HG03196 (cell line): ENCODE data around the gene SMIM1.

Experiments
- ATAC-seq: cut with Tn5 transposase; IDR thresholded peaks from one replicate; pipeline ENCODE4 v1.9.1; 2021; ENCODE audit not compliant: unreplicated experiment

SMIM1 gene

GRCh38 chr1:3775490-3776230, 3.1 kb downstream of the SMIM1 start:
- no peak for ATAC-seq

DNA sequence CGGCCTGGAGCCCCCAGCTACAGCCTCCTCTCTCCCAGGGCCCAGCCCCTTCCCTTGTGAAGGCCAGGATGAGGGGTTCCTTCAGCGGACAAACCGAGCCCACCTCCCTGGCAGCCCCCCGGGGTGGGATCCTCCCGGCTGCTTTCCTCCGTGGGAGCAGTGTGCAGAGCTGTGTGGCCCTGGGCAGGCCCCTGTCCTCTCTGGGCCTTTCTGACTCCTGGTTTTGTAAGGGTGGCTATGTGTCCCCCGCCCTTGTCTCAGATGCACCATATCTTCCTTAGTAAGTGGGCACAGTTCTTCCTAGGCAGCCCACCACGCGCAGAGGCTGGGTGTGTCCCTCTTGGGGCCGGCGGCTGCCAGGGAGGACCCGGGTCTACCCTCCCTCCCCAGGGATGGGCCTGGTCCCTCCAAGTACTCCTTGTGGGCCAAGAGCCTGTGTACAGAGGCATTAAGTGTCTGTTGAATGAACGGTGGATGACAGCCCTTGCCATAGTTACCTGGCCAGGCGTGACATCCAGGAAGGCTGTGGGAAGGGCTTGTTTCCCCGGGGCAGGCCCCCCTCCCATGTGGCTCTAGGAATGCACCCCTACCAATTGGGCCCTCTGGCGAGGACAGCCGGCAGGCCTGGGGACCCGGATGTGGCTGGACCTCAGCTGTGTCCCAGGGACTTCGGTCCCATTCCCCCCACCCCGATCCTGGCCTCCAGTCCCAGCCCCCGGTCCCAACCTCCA, 3.8 kb downstream of the SMIM1 start:
- no peak for ATAC-seq

DNA sequence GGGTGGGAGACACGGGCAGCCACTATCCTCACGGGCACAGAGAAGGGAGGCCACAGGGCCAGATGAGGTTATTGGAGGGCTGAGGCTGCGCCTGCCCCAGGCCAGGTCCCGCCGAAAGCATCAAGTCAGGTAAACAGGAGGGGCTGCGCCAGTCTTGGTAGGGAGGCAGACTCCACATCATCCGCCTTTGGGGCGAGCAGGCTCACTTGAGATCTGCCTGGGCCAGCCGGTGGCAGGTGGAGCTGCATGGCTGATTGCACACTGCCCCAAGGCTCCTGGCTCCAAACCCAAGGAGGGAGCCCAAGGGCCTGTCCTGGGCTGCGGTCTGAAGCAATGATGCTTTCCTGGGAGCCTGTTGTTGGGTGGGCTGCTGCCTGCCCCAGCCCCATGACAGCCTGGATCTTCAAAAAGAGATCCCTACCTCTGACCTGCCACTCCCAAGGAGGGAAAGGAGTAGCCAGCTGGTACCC, 4.6 kb downstream of the SMIM1 start:
- ATAC-seq: no peak

GRCh38 chr1:3777647-3778589, 5.4 kb downstream of the SMIM1 start:
- ATAC-seq: no peak

GRCh38 chr1:3778590-3779264, 6.2 kb downstream of the SMIM1 start:
- no peak for ATAC-seq

DNA sequence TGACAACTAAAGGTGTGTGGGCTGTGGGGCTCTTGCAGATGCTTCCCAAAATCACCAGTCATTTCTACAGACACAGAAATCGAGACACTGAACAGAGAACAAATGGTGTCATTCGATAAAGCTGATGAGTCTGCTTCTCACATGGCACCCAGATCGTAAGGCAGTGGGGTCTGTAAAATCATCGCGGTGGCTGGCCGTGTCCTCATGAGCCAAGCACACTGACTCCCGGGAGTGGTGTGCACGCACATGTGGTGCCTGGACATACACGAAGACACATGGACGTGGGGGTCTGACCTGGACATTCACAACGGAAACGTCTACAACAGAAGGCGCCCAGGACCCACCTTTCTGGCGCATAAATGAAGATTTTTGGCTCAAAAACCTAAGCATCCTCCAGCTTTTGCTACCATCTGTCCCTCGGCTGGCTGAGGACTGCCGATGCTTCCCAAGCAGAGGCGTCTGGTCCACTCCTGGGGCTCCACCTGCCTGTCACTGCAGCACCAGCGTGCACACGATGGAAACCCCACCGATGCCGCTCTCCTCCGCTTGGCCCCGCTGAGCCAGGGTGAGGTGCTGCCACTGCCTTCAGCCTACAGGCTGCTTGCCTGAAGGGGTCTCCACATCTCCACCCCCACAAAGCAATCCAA, 6.8 kb downstream of the SMIM1 start:
- ATAC-seq: no peak

- ATAC-seq: no peak
Observed at GRCh38 chr1:3779912-3780416, 7.4 kb downstream of the SMIM1 start.

GRCh38 chr1:3780901-3781300, 8.4 kb downstream of the SMIM1 start:
- no peak for ATAC-seq

- no peak for ATAC-seq
Observed at GRCh38 chr1:3783651-3784474, 11.3 kb downstream of the SMIM1 start.

GRCh38 chr1:3785045-3785444, 12.5 kb downstream of the SMIM1 start:
- no peak for ATAC-seq

DNA sequence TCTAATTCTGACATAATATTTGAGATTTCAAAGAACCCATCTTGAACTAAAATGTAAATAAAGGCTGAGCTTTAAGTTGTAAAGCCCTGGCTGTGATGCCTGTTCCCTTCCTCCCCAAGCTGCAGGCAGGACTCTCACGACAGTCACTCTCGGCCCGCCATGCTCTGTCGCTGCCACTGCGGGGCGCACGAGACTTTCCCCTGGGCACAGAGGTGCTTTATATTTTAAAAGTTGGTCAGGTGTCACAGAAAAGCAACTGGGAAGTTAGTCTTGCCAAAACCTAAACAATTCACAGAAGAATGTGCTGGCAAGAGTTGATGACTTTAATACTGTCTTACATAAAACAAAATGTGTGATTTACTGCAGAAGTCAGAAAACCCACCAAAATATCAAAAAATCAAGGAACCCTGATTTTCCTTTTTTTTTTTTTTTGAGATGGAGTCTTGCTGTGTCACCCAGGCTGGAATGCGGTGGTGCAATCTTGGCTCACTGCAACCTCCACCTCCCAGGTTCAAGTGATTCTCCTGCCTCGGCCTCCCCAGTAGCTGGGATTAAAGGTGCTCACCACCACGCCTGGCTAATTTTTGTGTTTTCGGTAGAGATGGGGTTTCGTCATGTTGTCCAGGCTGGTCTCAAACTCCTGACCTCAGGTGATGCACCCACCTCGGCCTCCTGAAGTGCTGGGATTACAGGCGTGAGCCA, 13.1 kb downstream of the SMIM1 start:
- ATAC-seq: no peak

DNA sequence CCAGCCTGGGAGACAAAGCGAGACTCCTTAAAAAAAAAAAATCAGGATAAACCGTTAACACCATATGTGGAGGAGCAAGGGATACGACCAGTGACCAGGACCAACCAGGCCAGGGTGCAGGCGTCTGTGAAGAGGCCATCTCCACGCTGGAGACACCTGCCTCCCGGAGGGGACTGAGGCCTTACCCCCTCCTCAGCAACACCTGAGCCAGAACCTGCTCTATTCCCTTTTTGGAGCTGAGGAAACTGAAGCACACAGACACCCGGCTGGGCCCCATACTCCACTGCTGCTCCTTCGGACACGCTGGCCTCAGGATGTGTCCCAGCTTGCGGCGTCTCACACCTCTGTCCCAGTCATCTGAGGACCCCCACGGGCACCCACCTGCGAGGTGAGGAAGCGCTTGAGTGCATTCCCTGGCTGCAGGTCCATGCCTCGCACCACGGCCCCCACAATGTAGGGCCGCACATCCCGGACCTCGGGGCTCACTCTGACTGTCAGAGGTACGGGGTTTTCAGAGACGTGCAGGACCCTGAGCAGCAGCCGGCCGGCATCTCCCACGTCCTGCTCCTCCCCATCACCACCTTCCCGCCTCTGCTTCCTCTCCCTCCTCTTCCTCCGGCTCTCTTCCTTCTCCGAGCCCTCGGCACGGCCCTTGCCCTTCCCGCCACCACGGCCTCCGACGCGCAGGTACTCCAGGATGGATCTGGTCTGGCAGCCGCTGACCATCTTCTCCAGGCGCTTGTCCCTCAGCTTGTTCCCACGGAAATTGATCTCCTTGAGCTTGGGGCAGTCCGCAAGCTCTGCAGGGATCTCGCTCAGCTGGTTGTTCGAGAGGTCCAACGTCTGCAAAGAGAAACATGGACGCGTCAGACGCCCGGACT, 14.2 kb downstream of the SMIM1 start:
- no peak for ATAC-seq

DNA sequence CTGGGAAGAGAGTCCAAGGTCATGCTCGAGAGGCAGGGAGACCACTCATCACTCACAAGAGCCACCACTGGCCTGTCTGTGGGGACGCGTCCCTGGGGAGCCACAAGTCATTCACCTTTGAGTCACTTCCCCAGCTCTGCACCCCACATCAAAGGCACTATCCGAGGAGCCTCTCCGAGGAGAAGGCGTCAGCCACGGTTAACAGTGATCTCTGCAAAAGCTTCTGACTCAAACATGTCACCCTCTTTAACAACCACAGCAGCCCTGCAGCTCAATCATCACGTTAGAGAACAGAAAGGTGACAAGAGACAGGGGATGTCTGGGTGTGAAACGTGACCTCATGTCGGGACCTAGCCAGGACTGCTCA, 14.8 kb downstream of the SMIM1 start:
- ATAC-seq: no peak

DNA sequence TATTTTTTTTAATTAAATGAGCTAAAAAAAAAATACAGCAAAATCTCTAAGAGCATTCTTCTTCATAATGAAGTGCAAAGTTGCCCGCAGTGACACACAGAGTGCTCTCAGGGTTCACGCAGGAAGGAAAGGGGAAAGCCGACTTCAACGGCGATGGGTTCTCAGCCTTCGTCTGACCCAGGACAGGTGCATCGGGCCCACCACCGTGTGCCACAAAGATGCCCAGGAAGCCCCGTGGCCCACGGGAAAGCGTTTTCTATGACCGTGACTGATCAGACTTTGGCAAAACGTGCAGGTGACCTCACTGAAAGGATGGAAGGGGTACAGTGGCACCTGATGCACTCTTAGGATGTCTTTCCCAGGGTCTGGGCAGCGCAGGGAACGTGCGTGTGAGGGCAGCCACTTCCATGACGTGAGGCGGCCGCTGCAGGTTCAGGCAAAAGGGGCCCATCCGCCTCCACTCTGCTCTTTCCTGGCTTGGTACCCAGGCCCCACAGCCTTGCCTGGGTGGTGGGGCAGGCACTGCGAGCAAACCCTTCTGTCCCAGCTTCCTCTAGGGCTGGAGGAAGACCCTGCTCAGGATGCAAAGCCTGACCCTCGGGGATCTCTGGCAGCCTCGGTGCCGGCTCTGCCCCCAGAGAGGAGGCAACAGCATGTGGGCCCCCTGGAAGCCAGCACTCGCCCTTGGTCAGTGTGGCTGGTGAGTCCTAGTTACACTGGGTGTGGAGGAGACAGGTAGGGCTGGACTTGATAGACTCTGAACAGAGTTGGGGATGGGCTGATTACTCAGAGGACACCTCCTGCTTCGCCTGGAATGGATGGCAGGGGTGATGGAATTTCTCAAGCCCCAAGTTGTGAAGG, 15.4 kb downstream of the SMIM1 start:
- no peak for ATAC-seq

- no peak for ATAC-seq
Observed at GRCh38 chr1:3788756-3789420, 16.3 kb downstream of the SMIM1 start.
